ES-I3 (cell line): ENCODE results near the gene MBNL2.

Source experiments
- H3K36me3 ChIP-seq: 2 replicates; pipeline ENCODE4 v1.6.1; 2013; ENCODE audit warnings: mild to moderate bottlenecking, low read length, control low read depth, moderate library complexity; ENCODE audit not compliant: insufficient read depth
- H3K4me1 ChIP-seq: 2 replicates; pipeline ENCODE4 v1.6.1; 2013; ENCODE audit warnings: mild to moderate bottlenecking, control low read depth, low read length; ENCODE audit not compliant: insufficient read depth
- H3K9ac ChIP-seq: 2 replicates; pipeline ENCODE4 v1.6.1; 2013; ENCODE audit warnings: low read depth, mild to moderate bottlenecking, low read length, moderate library complexity
- H3K9me3 ChIP-seq: 2 replicates; pipeline ENCODE4 v1.6.1; 2013; ENCODE audit warnings: mild to moderate bottlenecking, low read length, moderate library complexity; ENCODE audit not compliant: control insufficient read depth, insufficient read depth

Gene MBNL2

DNA sequence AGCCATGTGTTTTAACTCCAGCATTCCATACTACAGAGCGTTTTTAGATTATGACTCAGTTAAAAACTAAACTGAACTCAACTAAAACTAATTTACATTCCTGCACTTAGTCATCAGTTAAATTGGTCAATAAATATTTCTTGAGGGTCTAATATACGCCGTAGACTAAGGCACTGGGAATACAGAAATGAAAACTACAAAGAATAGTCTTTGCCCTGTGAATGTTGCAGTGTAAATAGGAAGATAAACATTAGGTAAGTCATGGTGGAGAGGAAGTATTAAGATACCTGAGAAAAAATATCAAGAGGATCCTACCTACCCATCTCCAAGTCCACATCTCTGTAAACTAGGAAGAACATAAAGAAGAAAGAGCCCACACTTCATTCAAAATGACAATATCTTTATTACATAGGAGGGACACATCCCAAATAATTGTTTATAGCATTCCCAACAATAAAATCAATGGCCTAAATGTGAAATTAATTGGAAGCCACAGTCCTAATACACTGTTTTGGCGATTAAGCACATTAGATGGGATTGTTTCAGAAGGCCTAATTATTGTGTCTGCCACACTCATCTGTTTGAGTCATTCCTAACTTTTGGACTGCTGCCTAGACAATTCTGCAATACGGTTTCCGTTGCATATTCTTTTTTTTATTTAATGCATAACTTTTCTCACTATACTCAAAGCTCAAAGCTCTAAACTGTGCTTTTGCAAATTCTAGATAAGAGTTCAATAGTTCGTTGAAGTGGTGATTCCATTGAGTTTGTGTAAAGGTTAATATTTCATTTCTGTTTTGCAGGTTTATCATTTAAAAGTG is 52.9 kb downstream of the MBNL2 start:
- Histone ChIP-seq H3K9ac (no peak overlapping the region), H3K4me1 (no peaks in the 10 kb centered on the region), H3K9me3 (no peaks in the 10 kb centered on the region), H3K36me3 (no peaks in the 10 kb centered on the region)

DNA sequence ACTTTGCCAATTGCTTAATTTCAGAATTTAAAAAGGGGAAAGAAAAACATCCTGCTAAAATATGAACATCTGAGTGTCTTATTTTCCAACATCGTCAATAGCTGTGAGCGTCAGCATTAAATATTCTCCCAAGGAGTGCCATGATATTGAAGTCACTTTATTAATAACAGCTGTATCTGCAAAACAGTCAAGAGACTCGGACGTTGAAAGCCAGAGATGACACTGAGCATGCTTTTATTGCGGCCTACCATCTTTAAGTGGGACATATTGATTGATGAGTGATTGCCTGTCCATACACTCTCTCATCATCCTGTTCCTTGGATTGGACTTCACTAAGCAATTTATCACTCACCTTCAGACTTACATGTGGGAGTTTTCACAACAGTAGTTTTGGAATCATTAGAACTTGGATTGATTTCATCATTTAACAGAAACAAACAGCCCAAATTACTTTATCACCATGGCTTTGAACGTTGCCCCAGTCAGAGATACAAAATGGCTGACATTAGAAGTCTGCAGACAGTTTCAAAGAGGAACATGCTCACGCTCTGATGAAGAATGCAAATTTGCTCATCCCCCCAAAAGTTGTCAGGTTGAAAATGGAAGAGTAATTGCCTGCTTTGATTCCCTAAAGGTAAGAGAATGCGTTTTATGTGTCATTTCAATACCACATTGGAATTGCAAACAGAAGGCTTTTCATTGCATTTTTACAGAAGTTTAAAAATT is 53.8 kb downstream of the MBNL2 start:
- no peaks in the 10 kb centered on the region for H3K9me3 ChIP-seq
- no peaks in the 10 kb centered on the region for H3K36me3 ChIP-seq
- H3K4me1 ChIP-seq, result no peaks in the 10 kb centered on the region
- H3K9ac ChIP-seq, result no peak overlapping the region

DNA sequence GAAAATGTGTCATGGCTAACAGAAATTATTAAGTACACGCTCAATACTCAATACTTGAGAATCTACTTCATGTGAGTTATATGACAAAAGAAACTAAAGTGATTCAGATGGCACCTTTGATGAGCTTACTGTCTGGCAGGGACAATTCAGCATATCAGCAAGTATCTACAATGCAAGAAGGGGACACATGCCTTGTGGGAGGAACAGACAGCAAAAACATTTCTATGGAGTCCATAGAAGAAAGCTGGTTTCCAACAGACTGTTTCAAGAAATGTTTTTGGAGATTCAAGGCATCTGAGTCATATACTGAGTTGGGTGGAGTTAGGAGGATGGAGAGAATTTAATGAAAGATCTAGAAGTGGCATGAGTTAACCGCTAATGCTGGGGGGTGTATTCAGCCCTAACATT is 54.7 kb downstream of the MBNL2 start:
- no peaks in the 10 kb centered on the region for H3K36me3 ChIP-seq
- H3K4me1 ChIP-seq, result no peaks in the 10 kb centered on the region
- H3K9ac ChIP-seq, result no peak overlapping the region
- H3K9me3 ChIP-seq, result no peaks in the 10 kb centered on the region

DNA sequence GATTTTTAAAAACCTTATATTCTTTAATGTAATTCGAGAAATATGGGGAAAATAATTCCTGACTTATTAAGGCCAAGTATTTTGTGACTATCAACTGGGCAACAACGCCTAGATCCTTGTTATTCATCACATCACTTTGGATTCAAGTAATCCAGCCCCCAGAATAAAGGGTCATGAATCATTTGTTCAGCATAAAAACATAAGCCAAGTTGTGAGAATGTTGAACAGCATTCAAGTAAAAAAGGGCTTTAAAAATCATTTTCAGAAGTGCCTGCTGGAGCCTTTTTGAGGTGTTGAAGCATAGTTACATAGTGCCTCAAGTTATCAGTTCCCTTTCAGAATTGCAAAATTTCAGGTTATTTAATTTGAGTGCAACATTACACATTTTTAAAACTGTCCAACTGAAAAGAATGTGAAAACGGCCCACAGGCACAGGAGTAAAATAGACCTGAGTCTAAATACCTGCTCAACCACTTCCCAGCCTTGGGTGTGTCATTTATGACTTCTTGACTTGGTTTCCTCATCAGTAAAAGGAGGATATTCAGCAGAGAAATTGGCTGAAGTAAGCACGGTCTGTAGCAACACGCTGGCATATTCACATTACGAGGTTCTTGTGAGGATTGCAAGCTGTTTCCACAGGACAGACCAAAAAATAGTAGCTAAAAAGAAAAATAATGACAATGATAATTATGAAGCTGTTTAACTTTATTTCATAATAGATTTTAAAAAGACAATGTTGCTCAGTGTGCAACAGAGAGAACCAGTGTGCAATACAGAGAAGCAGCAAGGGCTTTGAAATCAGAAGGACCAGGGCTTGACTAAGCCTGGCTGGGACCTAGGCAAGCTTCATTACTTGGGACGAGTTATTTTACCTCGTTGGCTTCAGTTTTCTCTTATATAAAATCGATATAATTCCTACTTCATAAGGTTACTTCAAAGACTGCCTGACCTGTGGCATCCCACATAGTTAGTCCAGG is 56.6 kb downstream of the MBNL2 start:
- no peak overlapping the region for H3K9ac ChIP-seq
- H3K9me3 ChIP-seq, result no peaks in the 10 kb centered on the region
- H3K4me1 ChIP-seq, result no peaks in the 10 kb centered on the region
- no peaks in the 10 kb centered on the region for H3K36me3 ChIP-seq

DNA sequence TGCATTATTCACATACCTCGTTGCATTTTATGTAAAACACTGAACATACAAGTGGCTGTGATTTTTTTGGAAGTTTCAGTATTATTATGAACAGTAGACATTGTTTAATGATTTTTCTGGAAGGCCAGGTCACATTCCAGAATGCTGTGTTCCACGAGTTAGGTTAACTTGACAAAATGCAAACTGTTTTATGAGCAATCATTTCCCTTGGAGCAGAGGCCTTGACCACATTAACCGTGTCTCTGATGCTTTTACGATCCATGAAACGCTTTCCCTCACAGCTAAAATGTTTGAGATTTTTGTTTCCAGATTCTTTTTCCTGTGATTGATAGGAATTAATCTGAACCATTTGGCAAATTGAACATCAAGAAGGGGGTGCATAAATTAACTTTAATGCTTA is 57.8 kb downstream of the MBNL2 start:
- H3K9me3 ChIP-seq, result no peaks in the 10 kb centered on the region
- H3K36me3 ChIP-seq, result no peaks in the 10 kb centered on the region
- no peaks in the 10 kb centered on the region for H3K4me1 ChIP-seq

DNA sequence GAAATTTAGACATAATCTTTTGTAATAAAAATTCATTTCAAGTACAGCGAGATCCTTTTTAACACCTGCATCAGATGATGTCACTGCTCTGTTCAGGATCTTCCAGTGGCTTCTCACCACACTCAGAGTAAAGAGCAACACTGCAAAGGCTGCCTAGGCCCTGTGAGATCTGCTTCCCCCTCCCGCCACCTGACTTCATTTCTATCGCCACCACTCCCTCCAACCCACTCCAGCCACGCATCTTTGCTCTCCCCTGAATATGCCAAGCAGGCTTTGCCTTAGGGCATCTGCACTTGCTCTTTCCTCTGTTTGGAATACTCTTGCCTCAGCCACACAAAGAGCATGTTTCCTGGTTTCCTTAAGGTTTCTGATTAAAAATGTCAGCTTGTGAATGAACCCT is 58.3 kb downstream of the MBNL2 start:
- Histone ChIP-seq H3K9ac (no peak overlapping the region), H3K4me1 (no peaks in the 10 kb centered on the region), H3K36me3 (no peaks in the 10 kb centered on the region), H3K9me3 (no peaks in the 10 kb centered on the region)

More for the DNA sequence above, 57.8 kb downstream of the MBNL2 start:
- no peak overlapping the region for H3K9ac ChIP-seq

DNA sequence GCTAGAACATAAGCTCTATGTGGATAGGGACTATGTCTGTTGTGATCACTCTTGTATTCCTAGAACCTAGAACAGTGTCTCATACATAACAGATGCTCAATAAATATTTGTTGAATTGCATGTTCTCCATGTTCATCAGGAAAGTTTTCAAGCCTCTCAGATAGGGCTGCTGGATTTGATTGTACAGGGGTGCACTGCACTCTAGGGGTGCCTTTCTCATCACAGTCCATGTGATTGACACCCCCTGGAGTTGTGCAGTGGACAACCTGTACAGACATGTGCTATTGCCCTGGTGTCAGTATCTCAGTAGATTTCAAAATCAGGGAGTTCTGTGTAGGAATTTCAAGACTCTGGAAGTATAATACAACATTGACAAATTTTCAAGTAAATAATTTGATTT is 58.9 kb downstream of the MBNL2 start:
- Histone ChIP-seq H3K4me1 (no peaks in the 10 kb centered on the region), H3K36me3 (no peaks in the 10 kb centered on the region), H3K9ac (no peak overlapping the region), H3K9me3 (no peaks in the 10 kb centered on the region)

DNA sequence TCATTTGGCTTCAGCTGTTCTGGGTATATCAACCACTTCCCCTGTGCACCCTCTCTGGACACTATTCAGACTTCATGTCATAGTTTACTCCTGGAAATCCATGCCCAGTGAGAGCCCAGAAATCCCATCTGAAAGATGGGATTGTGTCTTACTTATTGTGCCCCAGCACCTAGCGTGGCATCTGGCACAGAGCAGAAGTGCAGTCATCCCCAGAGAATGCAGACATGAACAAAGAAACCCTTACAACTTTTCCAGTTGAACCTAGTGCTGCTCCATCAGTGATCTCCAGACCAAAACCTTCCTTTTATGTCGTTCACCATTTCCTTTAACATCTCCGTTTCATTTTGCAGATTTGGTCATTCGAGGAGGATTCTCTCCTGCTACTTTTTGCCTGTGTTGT is 60.6 kb downstream of the MBNL2 start:
- no peak overlapping the region for H3K9ac ChIP-seq
- no peaks in the 10 kb centered on the region for H3K9me3 ChIP-seq
- H3K36me3 ChIP-seq, result no peaks in the 10 kb centered on the region
- H3K4me1 ChIP-seq, result no peaks in the 10 kb centered on the region

DNA sequence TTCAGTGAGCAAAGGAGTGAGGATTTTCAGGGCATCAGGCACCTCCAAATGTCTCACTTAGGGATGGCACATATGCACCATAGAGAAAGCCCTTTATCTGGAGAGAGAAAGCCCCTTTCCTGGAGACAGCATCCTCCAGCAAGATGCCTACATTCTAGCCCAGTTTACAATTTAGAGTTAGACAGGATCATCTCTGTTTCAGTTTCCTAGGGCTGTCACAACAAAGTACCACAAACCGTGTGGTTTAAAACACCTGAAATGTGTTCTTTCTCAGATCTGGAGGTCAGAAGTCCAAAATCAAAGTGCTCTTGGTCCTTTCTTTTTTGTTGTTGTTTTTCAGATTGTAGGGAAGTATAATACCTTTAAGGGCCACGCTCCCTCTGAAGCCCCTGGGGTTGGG is 61.8 kb downstream of the MBNL2 start:
- no peaks in the 10 kb centered on the region for H3K36me3 ChIP-seq
- H3K9me3 ChIP-seq, result no peaks in the 10 kb centered on the region
- no peaks in the 10 kb centered on the region for H3K4me1 ChIP-seq
- no peak overlapping the region for H3K9ac ChIP-seq

DNA sequence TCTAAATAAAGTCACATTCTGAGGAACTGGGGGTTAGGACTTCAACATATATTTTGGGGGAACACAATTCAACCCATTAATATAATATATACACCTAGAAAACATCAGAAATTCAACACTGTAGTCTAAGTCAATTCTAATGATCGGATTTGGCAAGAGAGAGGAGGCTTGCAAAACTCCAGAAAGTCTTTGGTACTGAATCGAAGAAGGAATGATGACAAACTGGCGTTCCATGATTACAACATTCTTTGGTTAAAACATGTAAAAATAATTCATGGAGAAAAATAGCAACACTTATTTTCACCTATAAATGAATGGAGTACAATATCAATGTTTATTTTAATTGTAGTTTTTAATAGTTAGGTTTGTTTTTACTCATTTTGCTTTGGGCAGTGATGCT is 62.4 kb downstream of the MBNL2 start:
- no peak overlapping the region for H3K9ac ChIP-seq
- H3K9me3 ChIP-seq, result no peaks in the 10 kb centered on the region
- no peaks in the 10 kb centered on the region for H3K36me3 ChIP-seq
- H3K4me1 ChIP-seq, result no peaks in the 10 kb centered on the region

DNA sequence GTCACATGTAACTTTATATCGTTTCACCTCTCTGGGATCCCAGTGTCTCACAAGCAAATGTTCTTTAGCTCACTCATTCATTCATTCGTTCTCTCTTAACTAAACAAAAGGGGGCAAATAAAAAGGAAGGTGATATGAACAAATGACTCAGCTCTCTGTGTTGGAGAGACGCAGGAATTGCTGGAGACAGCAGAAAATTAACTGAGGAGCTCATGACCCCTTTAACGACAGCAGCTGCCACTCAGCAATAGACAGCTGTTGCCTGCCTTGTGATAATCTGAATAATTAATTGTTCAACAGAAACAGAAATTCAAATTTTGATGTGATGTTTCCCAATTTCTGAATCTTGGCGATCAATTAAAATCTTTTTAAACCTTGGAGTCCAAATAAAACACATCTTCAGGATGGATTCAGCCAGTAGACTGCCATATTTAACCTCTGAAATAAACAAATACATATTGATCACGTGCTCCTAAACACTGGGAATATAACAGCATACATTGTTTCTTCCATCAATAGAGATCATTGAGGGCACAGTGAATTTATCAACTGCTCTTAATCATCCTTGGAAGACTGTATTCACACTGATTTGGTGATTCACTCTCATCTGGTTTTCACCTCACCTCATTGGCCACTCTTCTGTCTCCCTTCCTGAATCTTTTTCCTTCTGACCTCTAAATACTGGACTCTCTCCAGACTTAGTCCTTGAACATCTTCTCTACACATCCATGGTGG is 63.3 kb downstream of the MBNL2 start:
- Histone ChIP-seq H3K9ac (no peak overlapping the region), H3K9me3 (no peaks in the 10 kb centered on the region), H3K4me1 (no peaks in the 10 kb centered on the region), H3K36me3 (no peaks in the 10 kb centered on the region)

DNA sequence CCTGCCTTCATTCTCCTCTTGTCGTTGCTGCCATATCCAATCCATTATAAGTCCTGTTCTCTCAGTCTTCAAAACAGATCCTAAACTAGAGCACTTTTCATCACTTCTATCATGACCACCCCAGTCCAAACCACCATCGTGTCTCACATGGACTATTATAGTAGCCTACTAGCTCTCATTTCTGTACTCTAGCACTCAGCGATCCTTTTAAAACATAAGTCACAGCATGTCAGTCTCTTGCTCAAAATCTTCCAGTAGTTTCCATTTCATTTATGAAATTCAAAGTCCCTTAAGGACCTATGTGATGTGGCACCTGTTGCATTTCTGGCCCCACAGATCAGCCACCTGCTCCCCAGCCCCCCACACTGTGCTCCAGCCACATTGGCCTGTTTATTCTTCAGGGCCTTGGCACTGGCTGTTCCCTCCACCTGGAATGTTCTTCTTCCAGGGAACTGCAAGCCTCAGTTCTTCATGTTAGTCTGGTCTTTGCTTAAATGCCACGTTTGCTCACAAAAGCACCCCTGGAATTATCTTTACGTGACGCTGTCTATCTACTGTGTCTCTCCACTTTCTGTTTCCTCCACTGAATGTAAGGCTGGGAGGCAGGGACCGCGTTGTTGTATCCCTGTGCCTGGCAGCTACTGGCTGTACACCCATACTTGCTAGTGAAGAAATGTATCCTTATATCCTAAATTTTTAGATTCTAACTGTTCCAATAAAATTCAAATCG is 64.3 kb downstream of the MBNL2 start:
- H3K36me3 ChIP-seq, result no peaks in the 10 kb centered on the region
- no peaks in the 10 kb centered on the region for H3K4me1 ChIP-seq
- no peak overlapping the region for H3K9ac ChIP-seq
- H3K9me3 ChIP-seq, result no peaks in the 10 kb centered on the region

DNA sequence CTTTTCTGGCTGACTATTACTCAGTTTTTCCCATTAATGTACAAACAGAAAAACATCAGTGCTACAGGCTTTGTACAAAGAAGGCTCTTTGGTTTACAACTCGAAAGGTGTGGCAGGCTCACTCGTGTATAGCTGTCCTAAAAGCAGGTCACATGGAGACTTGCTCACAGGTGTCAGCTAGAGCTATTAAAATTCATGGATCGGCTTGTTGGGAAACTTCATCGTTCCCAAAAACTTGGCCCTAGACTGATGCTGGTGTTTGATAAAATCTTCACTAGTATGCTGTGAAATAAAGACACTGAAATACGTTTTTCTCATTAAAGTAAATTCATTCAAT is 64.9 kb downstream of the MBNL2 start:
- Histone ChIP-seq H3K9me3 (no peaks in the 10 kb centered on the region), H3K36me3 (no peaks in the 10 kb centered on the region), H3K4me1 (no peaks in the 10 kb centered on the region), H3K9ac (no peak overlapping the region)
